Measurements from ENCODE around the gene WSCD2. TPM values are rescaled to one million over a fixed set of nuclear protein-coding genes. Genes with fewer than 3 reads are reported as not detected.
A peak's percentile ranks its signal among the peaks of the same experiment; 100 is the strongest.

Gene WSCD2
- total RNA-seq, 1 experiment from 2014 or later = not detected

GRCh38 chr12:108231109-108231905, 102.2 kb downstream of the WSCD2 start:
- Mint-ChIP-seq H3K36me3 (ENCODE audit: insufficient read depth, unreplicated experiment) (no peaks in the 10 kb centered on the region), H3K4me3 (ENCODE audit: unreplicated experiment) (no peak overlapping the region), H3K27me3 (ENCODE audit: insufficient read depth, unreplicated experiment) (peaks cover 22% of the 10 kb centered on the region), H3K4me1 (ENCODE audit: insufficient read depth, unreplicated experiment) (no peaks in the 10 kb centered on the region), H3K27ac (ENCODE audit: low read depth, unreplicated experiment) (peak overlapping the region; percentile 7), H3K9me3 (ENCODE audit: unreplicated experiment) (no peaks in the 10 kb centered on the region)
- intact Hi-C loops (cut with micrococcal nuclease) = loop anchor here (5.0 kb wide), 1 partner anchor 281 kb away; no protein-coding TSS in a partner anchor
- TF ChIP-seq CTCF (IDR thresholded peaks at IDR 0.05; ENCODE audit: unreplicated experiment) = no peak
- ChIA-PET POLR2A (no interaction called here), CTCF (no interaction called here)
- BruUV-seq (replicated peaks) = no TSS peak
- no peak for DNase-seq (ENCODE audit: unreplicated experiment)

GRCh38 chr12:108231909-108232434, 102.9 kb downstream of the WSCD2 start:
- POLR2A ChIA-PET = interaction anchor here (0.5 kb wide), 1 partner anchor 13 kb away, joined by 3 read pairs; no protein-coding TSS in a partner anchor
- Mint-ChIP-seq H3K27me3 (ENCODE audit: insufficient read depth, unreplicated experiment) (peaks cover 29% of the 10 kb centered on the region), H3K4me1 (ENCODE audit: insufficient read depth, unreplicated experiment) (no peaks in the 10 kb centered on the region), H3K36me3 (ENCODE audit: insufficient read depth, unreplicated experiment) (no peaks in the 10 kb centered on the region), H3K4me3 (ENCODE audit: unreplicated experiment) (no peak overlapping the region), H3K27ac (ENCODE audit: low read depth, unreplicated experiment) (no peak overlapping the region), H3K9me3 (ENCODE audit: unreplicated experiment) (no peaks in the 10 kb centered on the region)
- CTCF ChIA-PET = interaction anchor here (0.5 to 0.6 kb wide), 2 partner anchors 556 to 1432 kb away, joined by 3 read pairs; no protein-coding TSS in a partner anchor
- intact Hi-C loops (cut with micrococcal nuclease) = loop anchor here (5.0 kb wide), 1 partner anchor 280 kb away; no protein-coding TSS in a partner anchor
- no peak for TF ChIP-seq CTCF (IDR thresholded peaks at IDR 0.05; ENCODE audit: unreplicated experiment)
- no peak for DNase-seq (ENCODE audit: unreplicated experiment)
- BruUV-seq (replicated peaks) = no TSS peak

GRCh38 chr12:108232565-108232964, 103.5 kb downstream of the WSCD2 start:
- no peaks in the 10 kb centered on the region for H3K9me3 Mint-ChIP-seq (ENCODE audit: unreplicated experiment)
- no peaks in the 10 kb centered on the region for H3K36me3 Mint-ChIP-seq (ENCODE audit: insufficient read depth, unreplicated experiment)
- H3K4me1 Mint-ChIP-seq (ENCODE audit: insufficient read depth, unreplicated experiment) = no peaks in the 10 kb centered on the region
- no peak overlapping the region for H3K4me3 Mint-ChIP-seq (ENCODE audit: unreplicated experiment)
- no peak for TF ChIP-seq CTCF (IDR thresholded peaks at IDR 0.05; ENCODE audit: unreplicated experiment)
- peak; percentile 87 for DNase-seq (ENCODE audit: unreplicated experiment)
- POLR2A ChIA-PET = interaction anchor here (0.5 kb wide), 1 partner anchor 14 kb away, joined by 3 read pairs; no protein-coding TSS in a partner anchor
- CTCF ChIA-PET = interaction anchor here (0.5 to 0.6 kb wide), 2 partner anchors 557 to 1432 kb away, joined by 3 read pairs; no protein-coding TSS in a partner anchor
- no TSS peak for BruUV-seq (replicated peaks)
- H3K27ac Mint-ChIP-seq (ENCODE audit: low read depth, unreplicated experiment) = no peak overlapping the region
- H3K27me3 Mint-ChIP-seq (ENCODE audit: insufficient read depth, unreplicated experiment) = peaks cover 35% of the 10 kb centered on the region
- intact Hi-C loops (cut with micrococcal nuclease) = loop anchor here (5.0 kb wide), 1 partner anchor 280 kb away; no protein-coding TSS in a partner anchor

- intact Hi-C loops (cut with micrococcal nuclease) = loop anchor here (2.0 to 5.0 kb wide), 2 partner anchors 223 to 278 kb away; no protein-coding TSS in a partner anchor
- H3K27ac Mint-ChIP-seq (ENCODE audit: low read depth, unreplicated experiment) = no peak overlapping the region
- H3K4me1 Mint-ChIP-seq (ENCODE audit: insufficient read depth, unreplicated experiment) = no peaks in the 10 kb centered on the region
- H3K27me3 Mint-ChIP-seq (ENCODE audit: insufficient read depth, unreplicated experiment) = peaks cover 36% of the 10 kb centered on the region
- ChIA-PET CTCF (interaction anchor here (0.6 to 1.3 kb wide), 5 partner anchors 9 to 56 kb away, joined by 3 to 4 read pairs (median 3); no protein-coding TSS in a partner anchor), POLR2A (no interaction called here)
- BruUV-seq (replicated peaks) = no TSS peak
- no peaks in the 10 kb centered on the region for H3K36me3 Mint-ChIP-seq (ENCODE audit: insufficient read depth, unreplicated experiment)
- no peak overlapping the region for H3K4me3 Mint-ChIP-seq (ENCODE audit: unreplicated experiment)
- TF ChIP-seq CTCF (IDR thresholded peaks at IDR 0.05; ENCODE audit: unreplicated experiment) = no peak
- peak; percentile 14 for DNase-seq (ENCODE audit: unreplicated experiment)
- H3K9me3 Mint-ChIP-seq (ENCODE audit: unreplicated experiment) = no peaks in the 10 kb centered on the region
Measured at GRCh38 chr12:108234158-108234557, 105.1 kb downstream of the WSCD2 start.

Measured in MCF 10A (cell line).